Stimulated activated CD8-positive, alpha-beta memory T cell treated with anti-CD3 and anti-CD28 coated beads, Interleukin-4, amount 100 ng/mL, for 1 hour (primary cell): ENCODE data around the gene RAB35.

Experiments used
- DNase-seq, 2 donors: peaks; one replicate each; pipeline ENCODE4 v3.0.0-alpha.2; 2020; ENCODE audit warnings: low read depth in 2 of 2, low spot score in 1 of 2

RAB35 gene

DNA sequence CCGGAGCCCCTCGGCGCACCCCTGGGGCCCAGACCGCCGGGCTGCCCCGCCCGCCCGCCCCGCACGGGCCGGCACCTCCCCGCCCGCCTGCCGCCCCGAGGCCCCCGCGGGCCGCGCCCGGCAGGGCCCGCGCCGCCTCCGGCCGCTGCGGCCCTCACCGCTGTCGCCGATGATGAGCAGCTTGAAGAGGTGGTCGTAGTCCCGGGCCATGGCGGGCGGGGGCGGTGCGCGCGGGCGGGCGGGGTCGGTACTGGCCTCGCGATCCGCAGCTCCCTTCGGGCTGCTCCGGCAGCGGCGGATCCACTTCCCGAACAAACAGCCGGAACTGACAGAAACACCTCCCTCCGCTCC lies at the start of gene RAB35:
Gene RAB35 (minus strand): TSS at position 313 of the 351 bp plus-strand sequence. CDS start 103 bp downstream, at position 210.
- no peak for DNase-seq

DNA sequence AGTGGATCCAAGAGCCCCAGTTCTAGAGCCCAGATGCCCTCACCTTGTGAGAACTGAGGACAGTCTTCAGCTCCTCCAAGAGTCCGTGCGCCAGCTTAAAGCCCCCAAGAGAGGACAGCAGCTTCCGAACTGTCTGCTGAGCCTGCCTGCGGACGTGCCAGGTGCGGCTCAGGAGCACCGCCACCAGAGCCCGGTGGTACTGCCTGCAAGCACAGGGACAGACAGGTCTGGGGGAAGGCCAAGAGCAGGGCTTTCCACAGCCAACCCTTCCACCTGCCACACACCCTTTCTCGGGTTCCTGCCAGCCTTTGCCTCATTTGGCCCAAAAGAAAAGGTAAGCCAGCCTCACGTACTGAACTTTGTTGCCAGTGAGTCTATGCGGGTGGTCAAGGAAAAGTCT lies 47.7 kb upstream of the RAB35 start:
- no peak for DNase-seq

DNA sequence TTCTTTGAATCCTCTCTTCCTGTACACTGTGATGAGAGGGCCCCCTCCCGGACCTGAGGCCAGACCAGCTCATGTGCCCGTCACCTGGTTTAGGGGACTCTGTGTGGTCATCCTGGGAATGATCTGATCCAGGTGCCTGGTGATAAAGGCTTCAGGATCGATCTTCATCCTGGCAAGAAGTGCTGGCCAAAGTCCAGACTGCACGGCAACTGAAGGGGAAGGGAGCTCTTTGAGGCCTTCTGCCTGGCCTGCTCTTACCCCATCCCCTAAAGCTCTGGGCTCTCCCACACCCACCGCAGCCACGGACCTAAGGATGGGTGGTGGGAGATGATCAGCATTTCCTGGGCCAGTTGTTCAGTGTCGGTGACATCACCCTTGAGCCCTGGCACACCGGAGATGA lies 46.2 kb upstream of the RAB35 start:
- DNase-seq, result no peak

DNA sequence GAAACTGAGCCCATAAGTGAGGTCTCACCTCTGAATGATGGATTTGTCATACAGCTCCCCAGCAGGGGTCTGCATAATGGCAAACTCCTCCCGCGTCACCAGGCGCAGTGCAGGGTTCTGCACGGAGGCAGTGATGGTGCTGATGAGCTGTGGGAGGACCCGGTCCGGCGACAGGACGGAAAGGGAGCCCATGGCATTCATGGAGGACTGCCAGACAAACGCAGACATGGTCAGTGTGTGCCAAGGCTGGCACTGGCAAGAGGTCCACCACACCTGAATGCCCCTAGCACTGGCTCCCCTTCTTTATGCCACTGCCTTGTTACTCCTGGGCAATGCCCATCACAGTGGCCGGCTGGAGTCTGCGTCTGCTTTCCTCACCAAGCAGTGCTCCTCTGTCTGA lies 45.3 kb upstream of the RAB35 start:
- DNase-seq, result no peak

DNA sequence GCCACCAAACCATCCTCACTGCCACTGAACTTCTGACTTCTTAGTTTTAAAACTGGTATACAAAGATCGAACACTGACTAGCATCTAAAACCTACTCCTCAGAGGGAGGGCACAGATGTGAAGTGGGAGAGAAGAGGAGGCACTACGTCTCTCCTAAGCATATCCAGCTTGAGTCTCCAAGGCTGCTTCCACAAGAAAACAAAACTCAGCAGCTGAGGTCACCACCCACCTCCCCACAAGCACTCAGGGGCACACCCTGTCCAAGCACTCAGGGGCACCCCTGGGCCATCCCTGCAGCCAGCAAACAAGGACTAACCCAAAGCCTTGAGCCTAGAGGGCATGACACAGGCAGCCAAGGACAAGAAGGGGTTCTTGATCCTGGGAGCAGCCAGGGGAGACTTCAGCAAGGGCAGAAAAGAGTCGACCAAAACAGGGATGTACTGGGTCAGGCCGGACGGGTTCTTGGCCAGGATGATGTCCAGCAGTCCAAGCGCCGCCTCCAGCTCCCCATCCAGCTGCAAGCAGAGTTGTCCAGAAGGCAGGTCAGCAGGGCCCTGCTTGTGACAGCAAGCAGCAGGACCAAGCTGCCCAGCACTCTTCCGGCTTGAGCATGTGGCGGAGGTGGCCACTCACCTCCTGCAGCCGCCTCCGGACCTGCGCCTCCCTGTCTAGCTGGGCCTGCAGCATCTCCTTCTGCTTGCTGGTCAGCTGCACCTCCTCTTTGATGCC lies 43.1 kb upstream of the RAB35 start:
- no peak for DNase-seq

DNA sequence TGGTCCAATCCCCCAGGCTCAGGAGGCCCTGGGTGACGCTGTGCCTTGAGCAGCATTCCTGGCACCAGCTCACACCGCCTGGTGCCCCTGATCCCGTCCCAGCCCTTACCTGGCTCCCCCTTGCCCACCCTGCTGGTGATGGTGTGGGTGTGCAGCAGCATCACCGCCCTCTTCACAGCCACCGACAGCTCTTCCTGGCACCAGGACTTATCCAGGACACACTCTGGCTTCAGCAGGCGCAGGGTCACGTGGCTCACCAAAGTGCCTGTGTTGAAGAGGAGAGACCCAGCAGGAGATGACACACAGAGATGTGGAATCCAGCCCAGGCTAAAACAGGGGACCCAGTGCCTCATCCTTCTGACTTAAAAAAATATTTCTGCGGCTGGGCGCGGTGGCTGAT lies 41.8 kb upstream of the RAB35 start:
- no peak for DNase-seq

DNA sequence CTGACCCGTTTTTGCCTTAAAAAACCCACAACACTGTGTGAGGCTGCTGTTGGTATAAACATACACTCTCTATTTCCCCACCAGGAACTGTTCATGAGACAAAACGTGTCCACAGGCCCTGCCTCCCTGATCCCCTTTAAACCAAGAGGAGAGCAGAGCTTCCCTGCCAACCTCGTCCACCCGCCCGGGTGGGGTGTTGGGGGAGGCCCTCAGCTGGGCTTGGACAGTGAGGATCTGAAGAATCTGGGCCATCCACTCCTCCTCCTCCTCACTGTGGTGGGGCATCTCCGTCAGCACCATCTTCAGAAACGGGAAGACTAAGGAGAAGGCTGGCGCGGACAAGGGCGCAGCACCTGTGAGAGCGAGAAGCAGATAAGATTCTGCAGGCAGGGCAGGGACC lies 41.1 kb upstream of the RAB35 start:
- no peak for DNase-seq

DNA sequence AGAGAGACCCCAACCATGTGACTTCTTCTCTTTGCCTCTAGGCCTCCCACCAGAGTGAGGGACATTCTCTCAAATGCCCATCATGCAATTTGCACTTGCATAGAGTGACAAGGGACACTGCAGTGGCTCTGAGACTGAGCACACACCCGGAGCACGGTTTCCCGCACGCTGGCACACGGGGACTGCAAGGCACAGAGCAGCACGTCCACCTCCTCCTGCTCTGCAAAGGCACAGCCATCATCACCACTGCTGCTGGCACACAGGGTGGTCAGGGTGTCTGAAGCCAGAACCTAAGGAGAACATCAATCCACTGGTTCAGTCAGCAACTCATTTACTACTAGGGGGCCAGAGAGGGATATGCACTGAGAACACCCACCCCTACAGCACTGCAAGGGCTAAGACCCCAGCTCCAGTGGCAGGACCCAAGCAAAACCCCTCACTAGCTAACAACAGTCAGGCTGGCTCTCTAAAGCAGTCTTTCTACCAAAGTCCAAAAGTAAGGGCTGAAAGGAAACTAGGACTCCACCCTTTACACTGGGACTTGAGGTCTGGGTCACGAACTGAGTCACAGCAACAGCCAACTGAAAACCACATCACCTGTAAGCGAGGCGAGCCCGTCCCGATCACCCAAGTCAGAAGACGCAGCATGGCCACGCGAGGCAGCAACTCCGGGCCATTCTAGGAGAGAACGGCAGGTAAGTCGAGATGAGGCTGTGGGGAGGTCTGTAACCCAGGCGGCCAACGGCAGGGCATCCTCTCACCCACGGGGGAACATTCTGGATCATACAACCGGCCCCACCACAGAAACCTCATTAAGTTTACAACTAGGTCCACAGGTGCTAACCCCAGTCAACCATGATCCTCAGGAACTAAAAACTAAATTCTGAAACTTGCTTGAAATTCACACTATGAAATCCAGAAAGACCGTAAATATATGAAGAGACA lies 40.0 kb upstream of the RAB35 start:
- no peak for DNase-seq

DNA sequence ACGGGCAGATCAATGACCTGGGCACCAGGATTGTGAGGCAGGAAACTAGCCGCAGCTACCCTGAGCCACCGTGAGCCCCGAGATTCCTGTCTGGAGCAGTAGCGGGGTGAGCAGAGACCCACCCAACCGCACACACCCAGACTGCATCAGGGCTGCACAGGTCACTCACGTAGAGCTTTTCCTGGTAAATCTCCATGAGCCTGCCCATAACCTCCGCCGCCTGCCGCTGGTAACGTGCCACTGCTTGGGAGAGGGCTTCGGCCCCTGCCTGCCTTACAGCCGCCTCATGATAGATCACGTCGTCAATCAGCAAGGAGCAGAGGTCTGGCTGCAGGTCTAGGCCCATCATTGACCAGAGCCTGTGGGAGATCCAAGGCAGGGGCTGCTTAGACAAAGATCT lies 38.5 kb upstream of the RAB35 start:
- no peak for DNase-seq

DNA sequence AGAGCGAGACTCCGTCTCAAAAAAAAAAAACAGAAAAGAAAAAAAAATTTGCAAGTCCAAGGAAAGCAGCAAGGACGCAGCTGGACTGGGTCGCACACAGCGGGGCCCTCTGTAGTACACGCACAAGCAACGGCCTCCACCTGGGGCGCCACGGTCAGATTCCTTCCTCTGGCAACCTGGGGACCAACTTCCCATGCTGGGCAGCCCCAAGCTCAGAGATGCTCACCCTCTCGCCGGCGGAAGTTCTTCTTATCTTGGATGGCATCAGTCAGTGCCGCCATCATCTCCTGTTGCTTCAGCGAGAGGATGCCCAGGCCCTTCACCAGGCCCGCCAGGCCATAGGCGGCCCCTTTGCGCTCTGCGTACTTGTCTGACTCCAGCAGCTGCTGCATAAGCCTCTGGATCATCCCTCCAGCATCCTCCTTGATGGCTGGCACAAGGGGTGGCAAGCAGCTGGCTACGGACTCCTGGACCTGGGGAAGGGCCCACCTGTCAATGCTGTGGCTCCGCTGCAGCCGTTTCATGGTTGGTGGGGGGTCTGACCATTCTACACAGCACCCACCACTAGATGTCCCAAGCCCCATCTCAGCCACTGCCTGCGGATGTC lies 34.5 kb upstream of the RAB35 start:
- DNase-seq, result no peak

DNA sequence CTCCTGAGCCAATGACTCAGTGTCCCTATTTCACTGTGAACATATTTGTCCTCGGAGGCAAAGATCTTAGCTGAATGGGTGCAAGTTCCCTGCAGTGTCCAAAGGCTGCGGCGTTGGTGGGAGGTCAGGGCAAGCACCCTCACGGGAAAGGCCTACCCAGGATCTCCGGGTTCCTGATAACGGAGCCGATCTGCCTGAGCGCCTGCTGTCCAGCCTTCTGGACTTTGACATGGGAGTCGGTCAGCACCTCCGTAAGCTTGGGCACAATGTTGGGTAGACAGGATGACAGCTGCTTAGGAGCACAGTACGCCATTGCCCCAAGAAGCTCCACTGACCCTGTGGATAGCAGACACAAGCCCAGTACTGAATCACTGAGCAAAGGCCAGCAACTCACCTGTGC lies 31.5 kb upstream of the RAB35 start:
- no peak for DNase-seq

DNA sequence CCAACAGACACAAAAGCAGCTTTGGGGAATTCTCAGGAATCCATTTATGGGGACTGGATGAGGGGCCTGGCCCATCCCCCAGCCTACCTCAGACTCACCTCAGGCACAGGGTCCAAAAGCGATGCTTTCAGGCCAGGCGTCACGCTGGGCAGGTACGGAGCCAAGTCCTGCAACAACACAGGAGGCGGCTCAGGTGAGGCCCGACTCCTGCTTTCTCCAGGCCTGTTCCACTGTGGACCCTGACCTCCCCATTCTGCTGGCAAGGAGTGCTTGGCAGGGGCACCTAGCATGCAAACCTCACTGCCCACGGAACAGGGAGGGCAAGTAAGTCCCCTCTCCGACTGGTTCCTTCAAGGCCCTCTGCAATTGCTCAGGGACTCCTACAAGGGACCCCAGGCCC lies 28.6 kb upstream of the RAB35 start:
- no peak for DNase-seq

DNA sequence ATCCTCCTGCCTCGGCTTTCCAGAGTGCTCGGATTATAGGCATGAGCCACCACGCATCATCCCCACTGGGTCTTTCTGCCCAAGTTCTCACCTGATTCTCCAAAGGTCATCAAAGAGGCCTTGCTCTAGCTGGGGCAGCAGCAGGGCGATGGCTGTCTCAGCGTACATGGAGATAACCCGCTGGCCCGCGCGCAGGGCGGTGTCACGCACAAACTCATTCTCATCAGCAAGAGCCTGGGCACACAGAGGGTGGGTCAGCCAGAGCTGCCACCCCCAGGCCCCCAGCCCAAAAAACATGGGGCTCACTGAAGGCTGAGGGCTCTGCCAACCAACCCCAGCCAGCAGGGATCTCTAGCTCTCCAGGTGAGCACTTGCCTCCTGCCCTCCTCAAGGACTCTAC lies 27.7 kb upstream of the RAB35 start:
- no peak for DNase-seq

DNA sequence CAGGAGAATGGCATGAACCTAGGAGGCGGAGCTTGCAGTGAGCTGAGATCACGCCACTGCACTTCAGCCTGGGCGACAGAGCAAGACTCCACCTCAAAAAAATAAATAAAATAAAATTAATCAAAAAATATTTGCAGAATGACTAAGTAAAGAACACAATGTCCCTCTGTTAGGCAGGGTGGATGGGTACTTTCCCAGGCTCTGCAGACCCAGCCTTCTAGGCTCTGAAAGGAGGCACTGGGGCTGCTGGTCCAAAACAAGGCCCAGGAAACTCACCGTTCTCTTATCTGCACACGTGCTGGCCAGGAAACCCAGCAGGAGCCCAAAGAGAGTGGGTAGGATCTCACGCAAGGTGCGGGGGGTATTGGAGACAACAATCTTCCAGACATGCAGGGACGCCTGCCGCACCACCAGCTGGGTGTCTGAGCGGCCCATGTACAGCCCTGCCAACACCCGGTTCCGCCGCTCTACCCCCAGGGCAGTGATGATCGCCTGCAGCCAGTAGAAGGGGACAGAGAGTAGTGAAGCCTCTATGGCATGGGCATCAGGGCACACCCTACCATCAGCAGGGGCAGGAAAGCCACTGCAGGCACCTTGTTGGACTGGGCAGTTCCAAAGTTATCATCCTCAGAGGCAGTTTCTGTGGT lies 25.8 kb upstream of the RAB35 start:
- DNase-seq, result no peak

DNA sequence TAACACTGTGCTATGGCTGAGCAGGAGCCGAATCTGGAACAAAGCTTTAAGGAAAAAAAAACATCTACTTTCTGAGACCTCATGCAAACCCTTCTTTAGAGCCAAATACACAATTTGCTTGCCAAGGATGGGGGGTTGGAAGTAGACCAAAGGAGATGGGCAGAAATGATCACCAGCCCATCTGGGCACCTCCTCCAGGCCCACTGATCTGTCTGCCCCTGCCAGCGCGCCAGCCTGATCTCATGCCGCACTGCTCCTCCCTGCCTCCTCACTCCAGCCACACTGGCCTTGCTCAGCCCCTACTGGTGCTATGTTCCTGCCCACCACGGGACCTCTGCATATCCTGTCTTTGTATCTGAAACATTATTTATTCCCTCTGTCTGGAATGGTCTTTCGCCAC lies 24.8 kb upstream of the RAB35 start:
- no peak for DNase-seq

DNA sequence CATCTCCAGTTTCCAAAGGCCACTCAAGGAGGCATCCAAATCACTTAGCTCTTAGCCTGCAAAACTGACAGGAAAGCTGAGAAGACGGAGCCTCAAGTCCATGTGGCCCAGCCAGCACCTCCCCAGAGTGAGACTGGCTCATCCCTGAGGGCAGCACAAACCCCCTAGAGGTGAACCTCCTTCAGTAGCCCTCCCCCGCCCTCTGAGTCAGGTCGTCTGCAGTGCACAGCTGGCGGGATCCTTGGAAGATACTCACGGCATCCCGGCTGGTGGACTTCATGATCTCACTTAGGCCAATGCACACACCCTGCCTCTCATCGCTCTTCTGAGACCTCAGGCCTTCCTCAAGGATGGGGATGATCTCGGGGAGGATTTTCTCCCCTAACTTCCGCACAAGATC lies 24.1 kb upstream of the RAB35 start:
- no peak for DNase-seq

DNA sequence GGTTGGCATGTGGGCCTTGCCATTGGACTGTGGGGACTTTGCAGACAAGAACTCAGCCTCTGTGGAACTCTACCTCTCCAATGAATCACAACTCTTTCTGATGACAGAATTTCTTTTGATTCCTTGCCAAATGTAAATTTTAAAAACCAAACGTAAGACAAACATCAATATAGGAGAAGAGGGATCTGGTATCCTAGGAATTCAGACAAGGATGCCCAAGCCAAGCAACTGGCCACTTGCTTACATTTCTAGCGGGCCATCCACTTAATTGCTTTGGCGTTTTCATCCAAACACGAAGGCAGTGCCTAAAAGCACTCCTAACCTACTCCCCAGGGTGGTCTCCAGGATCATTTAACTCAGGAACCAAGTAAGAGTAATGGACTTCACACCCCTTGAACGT lies 23.4 kb upstream of the RAB35 start:
- no peak for DNase-seq

DNA sequence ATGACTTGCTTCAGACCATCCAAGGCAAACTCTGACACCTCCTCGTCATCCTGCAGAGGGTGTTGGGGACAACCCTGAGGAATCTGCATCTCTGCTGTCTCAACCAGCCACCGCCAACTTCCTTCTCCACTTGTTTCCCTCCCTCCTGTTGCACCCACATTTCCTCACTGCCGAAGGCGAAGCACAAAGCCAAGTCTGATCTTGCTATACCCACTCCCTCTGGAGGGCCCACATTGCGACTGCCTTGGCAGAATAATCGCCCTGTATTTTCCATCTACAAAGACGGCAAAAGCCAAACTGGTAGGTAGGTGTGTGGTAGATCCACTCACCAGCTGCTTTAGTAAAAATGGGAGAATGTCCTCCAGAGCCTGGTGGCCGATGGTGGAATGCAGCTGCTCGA lies 21.8 kb upstream of the RAB35 start:
- no peak for DNase-seq

DNA sequence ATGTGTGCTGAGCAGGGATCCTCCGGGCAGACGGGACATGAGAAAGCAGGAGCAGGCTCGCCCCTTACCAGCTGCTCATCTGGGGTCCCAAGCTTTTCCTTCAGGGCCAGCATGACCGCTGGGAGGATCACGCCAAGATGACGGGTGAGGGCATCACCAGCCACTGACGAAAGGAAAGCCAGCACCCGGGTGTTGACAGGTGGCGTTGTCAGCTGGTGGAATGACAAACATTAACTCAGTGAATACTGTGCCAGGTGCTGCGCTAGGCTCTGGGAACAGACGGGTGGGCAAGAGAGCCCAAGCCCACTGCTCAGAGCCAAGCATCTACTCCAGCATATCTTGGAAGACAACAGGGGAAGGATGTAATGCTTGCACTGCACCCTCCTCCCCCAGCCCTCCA lies 21.3 kb upstream of the RAB35 start:
- DNase-seq, result no peak

DNA sequence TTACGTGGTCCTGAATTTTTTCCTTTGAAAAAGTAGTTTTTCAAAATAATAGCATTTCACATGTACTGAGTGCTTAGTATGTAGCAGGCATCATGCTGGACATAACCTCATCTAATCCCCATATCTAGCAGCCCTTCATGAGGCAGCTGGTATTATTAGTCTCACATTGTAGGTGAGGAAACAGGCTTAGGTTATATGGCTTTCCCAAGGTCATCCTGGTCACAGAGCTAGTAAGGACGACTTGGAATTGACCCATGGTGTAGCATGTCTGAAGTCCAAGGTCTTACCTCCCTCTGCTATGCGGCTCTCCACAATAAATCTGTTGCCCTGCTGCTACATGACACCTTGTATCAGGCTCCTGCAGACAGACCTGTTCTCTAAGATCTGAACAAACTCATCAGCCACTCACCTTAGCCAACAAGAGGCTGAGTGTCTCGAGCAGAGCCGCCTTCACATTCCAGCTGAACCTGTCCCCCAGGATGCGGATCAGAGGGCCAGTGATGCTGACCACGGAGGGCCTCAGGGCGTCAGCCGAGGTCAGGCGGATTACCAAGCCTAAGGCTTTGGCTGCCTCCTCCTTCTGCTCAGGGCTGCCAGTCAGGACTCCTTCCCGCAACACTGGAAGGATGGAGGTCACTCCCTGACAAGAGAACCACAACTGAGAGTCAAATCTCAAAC lies 19.7 kb upstream of the RAB35 start:
- no peak for DNase-seq

DNA sequence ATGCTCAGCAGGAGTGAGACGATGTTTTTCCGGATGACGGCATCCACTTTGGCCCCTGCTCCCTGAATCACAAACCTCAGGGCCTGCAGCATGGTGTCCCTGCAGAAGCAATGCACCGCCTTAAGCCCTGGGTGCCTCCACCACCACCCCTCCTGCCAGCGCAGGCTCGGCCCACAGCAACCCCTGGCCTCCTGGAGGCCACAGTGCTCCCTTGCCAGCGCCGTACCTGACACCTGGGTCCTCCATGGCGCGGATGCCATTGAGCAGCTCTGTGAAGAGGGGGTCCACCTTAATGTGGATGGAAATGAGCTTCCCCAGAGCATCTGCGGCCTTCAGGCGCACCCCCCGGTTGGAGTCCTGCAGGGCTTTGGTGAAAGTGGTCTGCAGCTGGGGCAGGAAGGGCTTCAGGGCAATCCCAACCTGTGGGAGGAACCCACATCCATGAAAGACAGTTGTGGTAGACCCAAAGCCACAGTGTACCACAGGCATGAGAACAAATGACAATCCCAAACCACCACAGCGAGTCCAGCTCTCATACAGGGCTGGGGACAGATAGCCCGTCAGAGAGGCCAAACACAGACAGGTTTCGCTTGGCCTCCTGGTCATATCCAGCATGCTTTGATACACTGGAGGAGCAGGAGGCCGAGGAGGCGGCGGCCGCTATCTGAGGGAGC lies 17.9 kb upstream of the RAB35 start:
- DNase-seq, result no peak
